Activated CD4-positive, alpha-beta T cell treated with anti-CD3 and anti-CD28 coated beads, Interleukin-2, amount 10 ng/mL, durations not matched to agents 7 days and 5 days (primary cell): ENCODE data around the gene LDB3. TPM values are rescaled to one million over a fixed set of nuclear protein-coding genes. Genes with fewer than 3 reads are reported as not detected.

Experiments used
- CTCF ChIA-PET: fragments of 350-600 bp; sonication (Branson Sonifier 250); formaldehyde crosslinking; loops from one replicate; lab custom pipeline; 2021; ENCODE audit warnings: antibody characterized with exemption; lab: Charles Lee
- POLR2A ChIA-PET: fragments of 350-600 bp; sonication (Branson Sonifier 250); formaldehyde crosslinking; loops from one replicate; lab custom pipeline; 2021; ENCODE audit warnings: antibody characterized with exemption; lab: Charles Lee
- DNase-seq: peaks from one replicate; pipeline ENCODE4 v3.0.0-alpha.2; 2020
- H3K27ac Mint-ChIP-seq: one replicate; pipeline ENCODE4 v1.8.0; 2021; ENCODE audit warnings: mild to moderate bottlenecking, moderate library complexity, mixed read lengths
- H3K27me3 Mint-ChIP-seq: one replicate; pipeline ENCODE4 v1.8.0; 2021; ENCODE audit warnings: mixed read lengths
- H3K36me3 Mint-ChIP-seq: one replicate; pipeline ENCODE4 v1.8.0; 2021; ENCODE audit warnings: low read depth, mixed read lengths
- H3K4me1 Mint-ChIP-seq: one replicate; pipeline ENCODE4 v1.8.0; 2021; ENCODE audit warnings: mixed read lengths
- H3K4me3 Mint-ChIP-seq: one replicate; pipeline ENCODE4 v1.8.0; 2021; ENCODE audit warnings: mild to moderate bottlenecking, moderate library complexity, mixed read lengths
- H3K9me3 Mint-ChIP-seq: one replicate; pipeline ENCODE4 v1.8.0; 2021; ENCODE audit warnings: mixed read lengths
- total RNA-seq, 2 experiments: library from RNA; stranded (reverse); gene quantifications; one replicate each; pipeline ENCODE4 v1.2.3, GENCODE V29; 2021

LDB3 gene
- total RNA-seq, 2 experiments from 2014 or later = 0.05 to 0.10 TPM

DNA sequence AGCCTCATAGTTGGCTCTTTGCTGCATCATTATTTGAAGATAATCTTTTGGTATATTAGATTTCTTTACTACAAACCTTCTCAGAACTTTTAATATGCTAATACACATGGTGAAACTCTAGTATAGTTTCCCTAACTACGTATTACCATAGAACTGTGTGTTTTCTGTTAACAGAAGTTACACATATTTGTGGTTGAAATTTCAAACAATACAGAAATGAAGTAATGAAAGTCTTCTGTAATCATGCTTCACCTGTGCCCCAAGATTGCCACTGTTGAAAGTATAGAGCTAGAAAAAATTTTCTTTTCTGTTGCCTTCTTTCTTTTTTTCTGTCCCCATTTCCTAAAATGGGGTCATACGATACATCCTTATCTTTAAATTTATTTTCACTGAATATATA, 97.2 kb downstream of the LDB3 start:
- POLR2A ChIA-PET = no interaction called here
- H3K4me3 Mint-ChIP-seq = no peak overlapping the region
- no peak overlapping the region for H3K27ac Mint-ChIP-seq
- no peak for DNase-seq
- no peaks in the 10 kb centered on the region for H3K36me3 Mint-ChIP-seq
- peaks cover 7% of the 10 kb centered on the region for H3K4me1 Mint-ChIP-seq
- peaks cover 11% of the 10 kb centered on the region for H3K27me3 Mint-ChIP-seq
- no peaks in the 10 kb centered on the region for H3K9me3 Mint-ChIP-seq
- CTCF ChIA-PET = no interaction called here

DNA sequence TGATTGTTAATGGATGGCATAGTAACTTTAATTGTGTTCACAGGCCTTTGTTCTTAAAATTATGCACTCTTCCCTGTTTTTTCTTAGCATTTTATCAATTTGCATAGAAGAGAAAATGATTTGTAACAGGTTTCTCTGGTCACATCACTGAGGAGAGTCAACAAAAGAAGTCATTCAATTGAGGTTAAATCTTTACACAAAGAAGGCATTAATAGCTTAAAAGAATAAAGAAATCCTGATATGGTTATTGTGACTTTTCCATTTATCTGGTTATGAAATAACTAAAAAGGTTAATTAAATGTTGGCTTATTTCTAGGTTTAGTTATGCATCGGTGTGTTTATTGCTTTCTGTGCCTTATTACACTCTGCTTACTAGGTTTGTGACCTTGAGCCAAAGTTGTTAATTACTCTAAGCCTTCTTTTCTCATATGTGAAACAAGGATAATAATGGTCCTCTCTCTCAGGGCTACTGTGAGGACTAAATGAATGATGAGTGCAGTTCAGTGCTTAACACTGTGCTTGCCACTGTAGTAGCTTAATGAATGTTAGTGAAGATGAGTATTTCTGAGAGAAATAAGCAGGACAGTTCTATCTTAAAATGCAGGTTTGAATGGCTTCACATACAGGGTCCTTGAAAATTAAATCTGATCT, 100.2 kb downstream of the LDB3 start:
- ChIA-PET CTCF (no interaction called here), POLR2A (no interaction called here)
- H3K4me3 Mint-ChIP-seq = no peak overlapping the region
- no peak overlapping the region for H3K27ac Mint-ChIP-seq
- H3K9me3 Mint-ChIP-seq = no peaks in the 10 kb centered on the region
- peaks cover 8% of the 10 kb centered on the region for H3K4me1 Mint-ChIP-seq
- DNase-seq = no peak
- H3K27me3 Mint-ChIP-seq = peaks cover 5% of the 10 kb centered on the region
- no peaks in the 10 kb centered on the region for H3K36me3 Mint-ChIP-seq

DNA sequence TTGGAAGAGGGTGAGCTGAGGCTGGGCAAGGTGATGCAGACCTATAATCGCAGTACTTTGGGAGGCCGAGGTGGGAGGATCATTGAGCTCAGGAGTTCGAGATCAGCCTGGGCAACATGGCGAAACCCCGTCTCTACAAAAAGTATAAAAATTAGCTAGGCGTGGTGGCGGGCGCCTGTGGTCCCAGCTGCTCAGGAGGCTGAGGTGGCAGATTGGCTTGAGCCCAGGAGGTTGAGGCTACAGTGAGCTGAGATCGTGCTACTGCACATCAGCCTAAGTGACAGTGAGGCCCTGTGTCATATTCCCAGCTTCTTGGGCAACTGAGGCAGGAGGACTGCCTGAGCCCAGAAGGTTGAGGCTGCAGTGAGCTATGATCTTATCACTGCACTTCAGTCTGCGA, 101.7 kb downstream of the LDB3 start:
- ChIA-PET POLR2A (no interaction called here), CTCF (interaction anchor here (1.4 to 1.7 kb wide), 2 partner anchors 10 to 24 kb away, joined by 4 to 6 read pairs; no protein-coding TSS in a partner anchor)
- Mint-ChIP-seq H3K4me1 (peaks cover 8% of the 10 kb centered on the region), H3K9me3 (no peaks in the 10 kb centered on the region), H3K36me3 (no peaks in the 10 kb centered on the region), H3K27ac (no peak overlapping the region), H3K4me3 (no peak overlapping the region), H3K27me3 (peaks cover 2% of the 10 kb centered on the region)
- no peak for DNase-seq

DNA sequence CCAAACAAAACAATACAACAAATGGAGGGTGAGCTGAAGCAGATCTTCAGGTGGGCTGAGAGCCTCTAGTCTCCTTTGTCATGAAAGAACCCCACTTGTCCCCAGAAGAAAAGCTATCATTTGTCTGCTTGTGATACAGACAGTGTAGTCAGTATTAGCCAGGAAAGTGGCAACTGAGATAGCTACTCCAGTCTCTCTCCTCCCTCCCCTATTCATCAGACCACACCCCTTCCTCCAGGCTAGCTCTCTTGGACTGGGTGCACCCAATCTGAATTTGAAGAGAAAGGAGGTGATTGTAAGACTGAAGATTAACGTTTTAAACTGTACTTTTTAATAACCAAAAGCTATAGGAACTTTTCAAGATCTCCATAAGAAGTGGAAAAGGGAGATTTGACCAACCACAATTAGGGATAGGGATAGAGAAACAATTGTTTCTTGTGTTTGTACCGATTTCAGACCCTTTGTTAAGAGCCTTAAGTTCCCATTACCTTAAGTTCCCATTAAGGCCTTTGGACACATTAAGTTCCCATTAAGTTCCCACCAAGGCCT, 102.2 kb downstream of the LDB3 start:
- CTCF ChIA-PET = interaction anchor here (1.4 to 1.7 kb wide), 2 partner anchors 9 to 24 kb away, joined by 4 to 6 read pairs; no protein-coding TSS in a partner anchor
- peaks cover 2% of the 10 kb centered on the region for H3K27me3 Mint-ChIP-seq
- H3K36me3 Mint-ChIP-seq = no peaks in the 10 kb centered on the region
- no peak overlapping the region for H3K27ac Mint-ChIP-seq
- H3K4me1 Mint-ChIP-seq = peaks cover 8% of the 10 kb centered on the region
- no peaks in the 10 kb centered on the region for H3K9me3 Mint-ChIP-seq
- DNase-seq = no peak
- POLR2A ChIA-PET = no interaction called here
- no peak overlapping the region for H3K4me3 Mint-ChIP-seq

DNA sequence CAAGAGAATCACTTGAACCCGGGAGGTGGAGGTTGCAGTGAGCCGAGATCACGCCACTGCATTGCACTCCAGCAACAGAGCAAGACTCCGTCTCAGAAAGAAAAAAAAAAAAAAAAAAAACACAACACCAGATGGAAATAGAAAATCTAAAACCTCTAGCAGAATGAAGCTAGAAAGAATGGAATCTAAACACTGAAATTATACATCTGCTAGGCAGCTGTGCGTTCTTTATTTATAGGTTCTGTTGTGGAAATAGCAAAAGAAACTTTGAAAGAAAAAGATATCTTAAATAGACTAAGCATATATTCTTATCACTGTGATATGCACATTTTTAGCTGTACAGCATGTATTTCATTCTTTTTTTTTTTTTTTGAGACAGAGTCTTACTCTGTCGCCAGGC, 105.2 kb downstream of the LDB3 start:
- Mint-ChIP-seq H3K9me3 (no peaks in the 10 kb centered on the region), H3K4me1 (peaks cover 9% of the 10 kb centered on the region), H3K4me3 (no peak overlapping the region), H3K27ac (no peak overlapping the region), H3K36me3 (no peaks in the 10 kb centered on the region), H3K27me3 (peaks cover 2% of the 10 kb centered on the region)
- POLR2A ChIA-PET = no interaction called here
- no peak for DNase-seq
- CTCF ChIA-PET = interaction anchor here (0.6 kb wide), 1 partner anchor 204 kb away, joined by 3 read pairs; no protein-coding TSS in a partner anchor

DNA sequence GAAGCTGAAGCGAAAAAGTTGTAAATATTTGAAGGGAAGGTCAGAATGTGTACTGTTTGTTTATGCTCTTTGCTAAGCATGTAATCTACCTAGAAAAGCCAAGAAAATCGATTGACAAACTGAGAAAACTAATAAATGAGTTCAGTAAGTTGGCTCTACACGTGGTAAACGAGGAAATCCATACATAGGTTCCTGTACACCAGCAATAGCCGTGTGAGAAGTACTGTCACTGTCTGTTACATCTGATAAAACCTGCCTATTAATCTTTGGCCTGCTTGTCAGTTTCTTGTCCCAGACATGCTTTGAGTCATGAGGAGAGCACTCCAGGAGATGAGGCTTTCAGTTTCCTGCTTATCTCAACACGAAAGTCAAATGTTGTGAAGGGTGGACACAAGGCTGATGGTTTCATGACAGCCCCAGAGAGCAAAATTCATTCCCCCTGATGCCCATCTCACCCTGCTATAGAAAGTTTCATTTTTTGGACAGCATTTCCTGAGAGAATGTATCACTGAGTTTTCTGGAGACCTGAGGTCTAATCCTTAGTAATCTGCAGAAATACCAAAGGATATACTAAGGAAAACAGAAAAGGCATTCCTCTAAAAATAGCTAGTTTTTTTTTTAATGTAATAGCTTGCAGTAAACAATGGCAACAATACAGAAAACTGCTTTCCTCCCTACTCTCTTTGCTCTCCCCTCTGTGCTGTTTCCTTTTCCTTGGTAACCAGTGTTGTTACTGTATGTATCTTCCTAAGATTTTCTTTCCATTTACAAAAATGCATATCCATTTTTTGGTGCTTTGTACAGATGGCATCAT, 107.0 kb downstream of the LDB3 start:
- ChIA-PET POLR2A (no interaction called here), CTCF (no interaction called here)
- no peak for DNase-seq
- Mint-ChIP-seq H3K4me1 (peaks cover 5% of the 10 kb centered on the region), H3K27ac (no peak overlapping the region), H3K27me3 (no peaks in the 10 kb centered on the region), H3K9me3 (no peaks in the 10 kb centered on the region), H3K4me3 (no peak overlapping the region), H3K36me3 (peaks cover 2% of the 10 kb centered on the region)

DNA sequence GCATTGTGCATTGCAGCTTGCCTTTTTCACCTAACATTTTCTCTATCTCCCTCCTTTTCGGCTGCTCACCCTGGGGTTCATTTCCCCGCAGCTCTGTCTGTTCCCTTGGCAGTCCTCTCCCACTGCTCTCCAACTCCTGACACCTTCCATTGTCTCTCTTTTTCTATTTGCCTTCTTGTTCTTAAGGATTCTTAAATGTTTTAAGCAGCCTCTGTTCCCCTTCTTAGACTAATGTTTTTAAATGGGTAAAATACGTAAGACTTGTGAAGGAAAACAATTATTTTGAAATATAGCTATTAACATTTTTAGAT, 107.5 kb downstream of the LDB3 start:
- ChIA-PET CTCF (no interaction called here), POLR2A (no interaction called here)
- no peak for DNase-seq
- no peak overlapping the region for H3K4me3 Mint-ChIP-seq
- peaks cover 2% of the 10 kb centered on the region for H3K36me3 Mint-ChIP-seq
- no peaks in the 10 kb centered on the region for H3K27me3 Mint-ChIP-seq
- H3K27ac Mint-ChIP-seq = no peak overlapping the region
- H3K4me1 Mint-ChIP-seq = peaks cover 1% of the 10 kb centered on the region
- no peaks in the 10 kb centered on the region for H3K9me3 Mint-ChIP-seq

DNA sequence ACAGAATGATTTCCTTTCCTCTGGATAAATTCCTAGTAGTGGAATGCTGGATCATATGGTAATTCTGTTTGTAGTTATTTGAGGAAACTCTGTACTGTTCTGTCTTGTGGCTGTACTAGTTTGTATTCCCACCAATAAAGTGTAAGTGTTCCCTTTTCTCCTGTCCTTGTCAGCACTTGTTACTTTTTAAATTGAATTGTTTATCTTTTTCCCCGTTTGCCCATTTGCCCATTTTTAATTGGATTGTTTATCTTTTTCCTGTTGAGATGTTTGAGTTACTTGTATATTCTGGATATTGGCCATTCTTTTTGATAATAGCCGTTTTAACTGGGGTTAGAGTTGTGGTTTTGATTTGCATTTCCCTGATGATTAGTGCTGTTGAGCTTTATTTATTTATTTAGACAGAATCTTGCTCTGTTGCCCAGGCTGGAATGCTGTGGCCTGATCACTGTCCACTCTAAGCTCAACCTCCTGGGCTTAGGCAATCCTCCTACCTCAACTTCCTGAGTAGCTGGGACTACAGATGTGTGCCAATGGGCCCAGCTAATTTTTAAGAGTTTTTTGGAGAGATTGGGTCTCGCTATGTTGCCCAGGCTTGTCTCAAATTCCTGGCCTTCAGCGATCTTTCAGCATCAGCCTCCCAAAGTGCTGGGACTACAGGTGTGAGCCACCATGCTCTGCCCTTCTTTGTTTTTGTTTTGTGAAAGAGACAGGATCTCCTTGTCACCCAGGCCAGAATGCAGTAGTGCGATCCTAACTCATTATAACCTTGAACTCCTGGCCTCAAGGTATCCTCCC, 111.1 kb downstream of the LDB3 start:
- H3K27ac Mint-ChIP-seq = no peak overlapping the region
- H3K9me3 Mint-ChIP-seq = no peaks in the 10 kb centered on the region
- peaks cover 1% of the 10 kb centered on the region for H3K4me1 Mint-ChIP-seq
- no peak for DNase-seq
- ChIA-PET POLR2A (no interaction called here), CTCF (interaction anchor here (0.9 kb wide), 1 partner anchor 9 kb away, joined by 6 read pairs; no protein-coding TSS in a partner anchor)
- no peak overlapping the region for H3K4me3 Mint-ChIP-seq
- peaks cover 2% of the 10 kb centered on the region for H3K36me3 Mint-ChIP-seq
- peaks cover 2% of the 10 kb centered on the region for H3K27me3 Mint-ChIP-seq

DNA sequence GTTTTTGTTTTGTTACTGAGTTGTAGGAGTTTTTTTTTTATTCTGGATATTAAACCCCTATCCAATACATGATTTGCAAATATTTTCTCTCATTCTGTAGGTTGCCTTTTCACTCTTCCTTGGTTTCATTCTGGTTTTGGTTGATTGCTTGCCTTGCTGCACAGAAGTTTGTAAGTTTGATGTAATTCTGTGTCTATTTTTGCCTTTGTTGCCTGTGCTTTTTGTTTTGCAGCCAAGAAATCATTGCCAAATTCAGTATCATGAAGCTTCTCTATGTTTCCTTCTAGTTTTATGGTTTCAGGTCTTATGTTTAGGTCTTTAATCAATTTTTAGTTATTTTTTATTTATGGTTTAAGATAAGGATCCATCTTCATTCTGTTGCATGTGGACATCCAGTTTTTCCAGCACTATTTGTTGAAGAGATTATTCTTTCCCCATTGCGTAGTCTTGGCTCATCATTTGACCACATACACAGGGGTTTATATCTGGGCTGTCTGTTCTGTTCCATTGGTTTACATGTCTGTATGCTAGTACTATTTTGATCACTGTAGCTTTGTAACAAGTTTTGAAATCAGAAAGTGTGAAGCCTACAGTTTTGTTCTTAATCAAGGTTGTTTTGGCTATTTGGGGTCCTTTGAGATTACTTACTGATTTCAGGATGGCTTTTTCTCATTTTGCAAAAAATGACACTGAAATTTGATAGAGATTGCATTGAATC, 114.5 kb downstream of the LDB3 start:
- DNase-seq = no peak
- Mint-ChIP-seq H3K27me3 (peaks cover 4% of the 10 kb centered on the region), H3K36me3 (peaks cover 6% of the 10 kb centered on the region), H3K9me3 (peaks cover 9% of the 10 kb centered on the region), H3K4me1 (no peaks in the 10 kb centered on the region), H3K27ac (no peak overlapping the region), H3K4me3 (no peak overlapping the region)
- ChIA-PET CTCF (interaction anchor here (0.6 kb wide), 1 partner anchor 8 kb away, joined by 4 read pairs; no protein-coding TSS in a partner anchor), POLR2A (no interaction called here)

DNA sequence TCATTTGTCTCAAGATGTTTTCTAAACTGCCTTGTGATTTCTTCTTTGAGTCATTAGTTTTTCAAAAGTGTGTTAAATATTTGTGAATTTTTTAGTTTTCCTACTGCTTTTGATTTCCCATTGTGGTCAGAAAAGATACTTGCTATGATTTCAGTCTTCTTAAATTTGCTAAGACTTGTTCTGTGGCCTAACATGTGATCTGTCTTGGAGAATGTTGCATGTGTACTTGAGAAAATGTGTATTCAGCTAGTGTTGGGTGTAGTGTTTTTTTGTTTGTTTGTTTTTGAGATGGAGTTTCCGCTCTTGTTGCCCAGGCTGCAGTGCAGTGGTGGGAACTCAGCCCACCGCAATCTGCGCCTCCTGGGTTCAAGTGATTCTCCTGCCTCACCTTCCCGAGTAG, 116.7 kb downstream of the LDB3 start:
- ChIA-PET POLR2A (no interaction called here), CTCF (interaction anchor here (0.7 kb wide), 1 partner anchor 10 kb away, joined by 3 read pairs; no protein-coding TSS in a partner anchor)

More for the DNA sequence above, 116.7 kb downstream of the LDB3 start:
- no peak for DNase-seq
- Mint-ChIP-seq H3K4me1 (no peaks in the 10 kb centered on the region), H3K4me3 (no peak overlapping the region), H3K27ac (no peak overlapping the region), H3K36me3 (peaks cover 4% of the 10 kb centered on the region), H3K27me3 (peaks cover 4% of the 10 kb centered on the region), H3K9me3 (peaks cover 14% of the 10 kb centered on the region)
